Renal pelvis (tissue), 4 donors: Measurements from ENCODE around the gene METTL13. TPM values are rescaled to one million over a fixed set of nuclear protein-coding genes. Genes with fewer than 3 reads are reported as not detected.

ENCODE experiments used
- DNase-seq: peaks from one replicate; pipeline ENCODE4 v3.0.0-alpha.2; 2013
- polyA plus RNA-seq, 3 donors: library from polyadenylated mRNA; unstranded; fragments of 120-200 nt; gene quantifications; one replicate each; pipeline ENCODE4 v1.2.1, GENCODE V29; 2013; ENCODE audit not compliant: insufficient read length in 3 of 3

METTL13 gene
- polyA plus RNA-seq, 3 donors: 37.1 to 38.0 (median 37.8) TPM

- DNase-seq: no peak
Measured at GRCh38 chr1:171756856-171757255, 24.6 kb upstream of the METTL13 start.

- DNase-seq: no peak
Measured at GRCh38 chr1:171758011-171758410, 23.4 kb upstream of the METTL13 start.

GRCh38 chr1:171762143-171762563 is 19.3 kb upstream of the METTL13 start:
- DNase-seq: no peak

- DNase-seq: no peak
Measured at GRCh38 chr1:171763764-171764163, 17.7 kb upstream of the METTL13 start.

- no peak for DNase-seq
Measured at GRCh38 chr1:171769171-171769570, 12.3 kb upstream of the METTL13 start.

- DNase-seq: no peak
Measured at GRCh38 chr1:171769754-171770153, 11.7 kb upstream of the METTL13 start.

GRCh38 chr1:171772312-171772711 is 9.1 kb upstream of the METTL13 start:
- DNase-seq: no peak

- DNase-seq: no peak
Measured at GRCh38 chr1:171780583-171781175, 781 bp upstream of the METTL13 start.

GRCh38 chr1:171783816-171784530 is 2.5 kb downstream of the METTL13 start:
- DNase-seq: no peak

GRCh38 chr1:171784784-171785183 is 3.3 kb downstream of the METTL13 start:
- no peak for DNase-seq

GRCh38 chr1:171785766-171786165 is 4.3 kb downstream of the METTL13 start:
- DNase-seq: no peak

- no peak for DNase-seq
Measured at GRCh38 chr1:171786534-171786933, 5.1 kb downstream of the METTL13 start.

GRCh38 chr1:171787686-171788480 is 6.4 kb downstream of the METTL13 start:
- DNase-seq: no peak

GRCh38 chr1:171788696-171789095 is 7.2 kb downstream of the METTL13 start:
- no peak for DNase-seq

- no peak for DNase-seq
Measured at GRCh38 chr1:171790318-171790717, 8.9 kb downstream of the METTL13 start.

GRCh38 chr1:171792656-171793369 is 11.4 kb downstream of the METTL13 start:
- DNase-seq: no peak

GRCh38 chr1:171793636-171794035 is 12.2 kb downstream of the METTL13 start:
- no peak for DNase-seq

GRCh38 chr1:171794085-171794484 is 12.6 kb downstream of the METTL13 start:
- DNase-seq: no peak

GRCh38 chr1:171796592-171796991 is 15.1 kb downstream of the METTL13 start:
- no peak for DNase-seq

GRCh38 chr1:171798311-171798710 is 16.9 kb downstream of the METTL13 start:
- DNase-seq: no peak

- no peak for DNase-seq
Measured at GRCh38 chr1:171798765-171799164, 17.3 kb downstream of the METTL13 start.

GRCh38 chr1:171799166-171799565 is 17.7 kb downstream of the METTL13 start:
- no peak for DNase-seq
